Common myeloid progenitor, CD34-positive (primary cell): ENCODE data around the gene LARP1.
"Not testable (repeated sequence)": the region's sequence is repeated elsewhere in the genome, so short reads cannot be mapped to it uniquely, and the experiment has no call there.

Experiments used
- CTCF ChIA-PET: fragments of 350-600 bp; sonication (Branson Sonifier 250); formaldehyde crosslinking; loops from one replicate; lab custom pipeline; 2021; ENCODE audit warnings: antibody characterized with exemption; lab: Charles Lee
- POLR2A ChIA-PET: fragments of 350-600 bp; sonication (Branson Sonifier 250); formaldehyde crosslinking; loops from one replicate; lab custom pipeline; 2021; ENCODE audit warnings: antibody characterized with exemption; lab: Charles Lee
- DNase-seq, 3 donors: peaks; one replicate each; pipeline versions ENCODE4 v3.0.0 to v3.0.0-alpha.2; 2013
- H3K27ac ChIP-seq, 2 experiments: 1 replicate in 1 of 2; 2 replicates in 1 of 2; pipeline ENCODE4 v1.7.0; 2013; ENCODE audit warnings: inconsistent platforms in 2 of 2, low read length in 2 of 2, mild to moderate bottlenecking in 2 of 2, low read depth in 1 of 2, moderate library complexity in 1 of 2; ENCODE audit not compliant: severe bottlenecking in 2 of 2, insufficient read depth in 1 of 2, poor library complexity in 1 of 2
- H3K27me3 ChIP-seq, 5 experiments: replicated peaks in 2 of 5; 1 replicate in 3 of 5; 2 replicates in 2 of 5; pipeline versions ENCODE4 v1.6.1 to v1.7.0; 2013; ENCODE audit warnings: low read length in 4 of 5, mild to moderate bottlenecking in 2 of 5, moderate library complexity in 2 of 5, inconsistent platforms in 1 of 5; ENCODE audit not compliant: insufficient read depth in 5 of 5, control insufficient read depth in 4 of 5
- H3K36me3 ChIP-seq, 4 experiments: 1 replicate in 2 of 4; 2 replicates in 2 of 4; pipeline versions ENCODE4 v1.6.1 to v1.7.0; 2013; ENCODE audit warnings: low read length in 3 of 4, control low read depth in 1 of 4, mild to moderate bottlenecking in 1 of 4; ENCODE audit not compliant: control insufficient read depth in 4 of 4, insufficient read depth in 4 of 4
- H3K4me1 ChIP-seq, 4 experiments: 1 replicate in 3 of 4; 2 replicates in 1 of 4; pipeline versions ENCODE4 v1.6.1 to v1.7.1; 2013; ENCODE audit warnings: low read length in 3 of 4, mild to moderate bottlenecking in 3 of 4, control low read depth in 1 of 4, inconsistent platforms in 1 of 4, moderate library complexity in 1 of 4; ENCODE audit not compliant: control insufficient read depth in 4 of 4, insufficient read depth in 4 of 4; ENCODE audit errors: control extremely low read depth in 1 of 4
- H3K4me3 ChIP-seq, 7 experiments: 1 replicate in 4 of 7; 2 replicates in 3 of 7; pipeline versions ENCODE4 v1.5.1 to v1.7.0; 2013; ENCODE audit warnings: mild to moderate bottlenecking in 7 of 7, low read length in 6 of 7, moderate library complexity in 6 of 7, inconsistent platforms in 2 of 7, low read depth in 2 of 7, control low read depth in 1 of 7; ENCODE audit not compliant: insufficient read depth in 4 of 7, control insufficient read depth in 1 of 7; ENCODE audit errors: extremely low read depth in 1 of 7
- H3K9me3 ChIP-seq, 5 experiments: 1 replicate in 4 of 5; 2 replicates in 1 of 5; pipeline versions ENCODE4 v1.6.1 to v1.7.1; 2013; ENCODE audit warnings: low read length in 4 of 5, mild to moderate bottlenecking in 2 of 5, inconsistent platforms in 1 of 5, low read depth in 1 of 5, moderate library complexity in 1 of 5; ENCODE audit not compliant: control insufficient read depth in 4 of 5, insufficient read depth in 2 of 5; ENCODE audit errors: control extremely low read depth in 1 of 5
- WGBS: methylation state at CpG from one replicate; pipeline ENCODE4 v1.1.5; 2013; ENCODE audit not compliant: insufficient coverage; 5-methylcytosine and 5-hydroxymethylcytosine counted together

LARP1 gene

GRCh38 chr5:154743812-154744211 is 11.4 kb upstream of the LARP1 start:
- H3K27me3 ChIP-seq = no peaks in the 10 kb centered on the region
- no peaks in the 10 kb centered on the region for H3K36me3 ChIP-seq
- no peaks in the 10 kb centered on the region for H3K4me1 ChIP-seq
- H3K9me3 ChIP-seq = no peaks in the 10 kb centered on the region
- WGBS = 96% methylated on average over 4 of the region's 7 CpGs
- no peak overlapping the region for H3K4me3 ChIP-seq
- no peak for DNase-seq
- POLR2A ChIA-PET = no interaction called here
- no peak overlapping the region for H3K27ac ChIP-seq
- CTCF ChIA-PET = no interaction called here

- H3K4me1 ChIP-seq = peaks cover 0 to 2% (median 0%) of the 10 kb centered on the region in 4 experiments
- CTCF ChIA-PET = no interaction called here
- WGBS = no CpG with 5 or more reads among the region's 1 CpG
These were observed 9.8 kb upstream of the LARP1 start for GRCh38 chr5:154745349-154745748.

DNA sequence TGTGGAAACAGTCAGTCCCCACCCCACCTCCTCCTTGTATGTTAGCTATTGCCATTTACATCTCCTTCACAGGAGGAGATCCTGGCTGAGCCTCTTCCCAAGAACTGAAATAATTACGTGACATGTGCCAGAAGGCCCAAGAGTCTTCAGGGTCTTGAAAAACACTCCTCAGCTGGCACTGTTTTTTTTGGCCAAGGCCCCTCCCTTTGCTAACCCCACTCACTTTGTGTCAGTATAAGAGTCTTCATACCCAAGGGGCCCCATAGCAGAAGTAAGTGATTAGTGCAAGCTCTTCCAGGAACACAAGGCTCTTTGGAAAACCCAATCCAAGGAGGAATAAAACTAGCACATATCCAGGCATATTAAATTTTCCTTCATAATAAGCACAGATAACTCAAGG is 5.7 kb upstream of the LARP1 start:
- Histone ChIP-seq H3K36me3 (no peaks in the 10 kb centered on the region), H3K9me3 (no peaks in the 10 kb centered on the region), H3K4me3 (no peak overlapping the region), H3K27me3 (no peaks in the 10 kb centered on the region), H3K4me1 (peaks cover 3 to 14% (median 10%) of the 10 kb centered on the region in 4 experiments), H3K27ac (no peak overlapping the region)
- WGBS = 100% methylated on average over 1 of the region's 1 CpG
- ChIA-PET POLR2A (no interaction called here), CTCF (no interaction called here)
- DNase-seq = no peak

More at GRCh38 chr5:154745349-154745748, 9.8 kb upstream of the LARP1 start:
- Histone ChIP-seq H3K36me3 (no peaks in the 10 kb centered on the region), H3K9me3 (no peaks in the 10 kb centered on the region), H3K27me3 (no peaks in the 10 kb centered on the region), H3K4me3 (no peak overlapping the region), H3K27ac (no peak overlapping the region)
- no peak for DNase-seq
- POLR2A ChIA-PET = no interaction called here

GRCh38 chr5:154750641-154751040 is 4.5 kb upstream of the LARP1 start:
- H3K9me3 ChIP-seq, H3K36me3 ChIP-seq, DNase-seq, H3K4me3 ChIP-seq, H3K27ac ChIP-seq, H3K27me3 ChIP-seq, POLR2A ChIA-PET, CTCF ChIA-PET: not testable (repeated sequence)
- whole genome bisulfite sequencing = 100% methylated on average over 2 of the region's 2 CpGs
- H3K4me1 ChIP-seq = peaks cover 3 to 17% (median 13%) of the 10 kb centered on the region in 4 experiments

DNA sequence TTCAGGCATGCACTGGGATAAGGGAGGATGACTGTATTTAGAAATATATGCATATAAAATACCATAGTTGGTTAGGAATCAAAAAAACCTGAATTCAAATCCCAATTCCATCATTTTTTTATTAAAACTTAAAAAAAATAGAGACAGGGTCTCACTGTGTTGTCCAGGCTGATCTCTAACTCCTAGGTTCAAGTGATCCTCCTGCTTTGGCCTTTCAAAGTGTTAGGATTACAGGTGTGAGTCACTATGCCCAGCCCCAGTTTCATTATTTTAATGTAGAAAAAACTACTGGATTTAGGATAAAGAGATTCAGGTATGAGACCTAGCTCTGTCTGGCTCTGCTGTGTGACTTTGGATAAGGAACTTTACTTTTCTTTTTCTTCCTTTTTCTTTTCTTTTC is 3.3 kb upstream of the LARP1 start:
- Histone ChIP-seq H3K36me3 (no peaks in the 10 kb centered on the region), H3K27me3 (no peaks in the 10 kb centered on the region), H3K4me3 (no peak overlapping the region), H3K9me3 (no peaks in the 10 kb centered on the region), H3K4me1 (peaks cover 3 to 17% (median 13%) of the 10 kb centered on the region in 4 experiments), H3K27ac (no peak overlapping the region)
- DNase-seq = no peak
- CTCF ChIA-PET = interaction anchor here (0.9 to 1.1 kb wide), 2 partner anchors 33 to 38 kb away, joined by 3 read pairs; no protein-coding TSS in a partner anchor
- POLR2A ChIA-PET = no interaction called here

- DNase-seq = no peak
- peak overlapping the region in 3 of 7 experiments; percentile 65 to 70 (median 66) for H3K4me3 ChIP-seq
- ChIA-PET POLR2A (interaction anchor here (0.7 kb wide), 1 partner anchor 71 kb away, joined by 3 read pairs; no protein-coding TSS in a partner anchor), CTCF (interaction anchor here (0.9 to 1.5 kb wide), 2 partner anchors 29 to 103 kb away, joined by 3 to 4 read pairs; no protein-coding TSS in a partner anchor)
- 100% methylated on average over 5 of the region's 5 CpGs for WGBS
- H3K27ac ChIP-seq = no peak overlapping the region
- peaks cover 9 to 28% (median 26%) of the 10 kb centered on the region in 4 experiments for H3K4me1 ChIP-seq
- no peaks in the 10 kb centered on the region for H3K9me3 ChIP-seq
- H3K36me3 ChIP-seq = no peaks in the 10 kb centered on the region
- no peaks in the 10 kb centered on the region for H3K27me3 ChIP-seq
These were observed 1.4 kb upstream of the LARP1 start for GRCh38 chr5:154753792-154754191.

- ChIA-PET CTCF (no interaction called here), POLR2A (no interaction called here)
- H3K9me3 ChIP-seq = no peaks in the 10 kb centered on the region
- peak overlapping the region; percentile 50 to 94 for H3K27ac ChIP-seq
- WGBS = under 1% methylated on average over 62 of the region's 92 CpGs
- peak overlapping the region; percentile 21 to 97 (median 65) for H3K4me3 ChIP-seq
- H3K36me3 ChIP-seq = no peaks in the 10 kb centered on the region
- H3K27me3 ChIP-seq = no peaks in the 10 kb centered on the region
- H3K4me1 ChIP-seq = peaks cover 9 to 37% (median 33%) of the 10 kb centered on the region in 4 experiments
- DNase-seq = peak; percentile 99 to 100 (median 99)
These were observed 467 bp upstream of the LARP1 start for GRCh38 chr5:154754460-154755360.
